GM19023 (cell line): ENCODE data around the gene CTSW.

Source experiments
- ATAC-seq: cut with Tn5 transposase; IDR thresholded peaks from one replicate; pipeline ENCODE4 v1.9.1; 2021; ENCODE audit warnings: mild to moderate bottlenecking, moderate library complexity; ENCODE audit not compliant: unreplicated experiment

The CTSW gene

DNA sequence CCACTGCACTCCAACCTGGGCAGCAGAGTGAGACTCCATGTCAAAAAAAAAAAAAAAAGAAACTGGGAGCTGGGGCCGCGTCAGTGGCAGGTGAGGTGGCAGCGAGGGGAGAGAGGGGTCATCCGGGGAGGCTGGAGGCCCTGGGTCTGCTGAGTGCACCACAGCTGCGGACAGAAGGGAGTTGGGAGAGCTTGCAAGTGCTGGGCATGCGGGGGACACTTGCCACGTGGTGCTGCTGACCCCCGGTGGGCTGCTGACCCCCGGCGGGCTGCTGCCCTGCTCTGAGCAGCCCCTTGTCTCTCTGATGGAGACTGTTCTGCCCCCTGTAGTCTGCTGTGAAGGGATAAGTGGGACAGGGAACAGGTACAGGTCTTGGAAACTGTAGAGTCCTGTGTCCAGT lies 42.2 kb downstream of the CTSW start:
- no peak for ATAC-seq

DNA sequence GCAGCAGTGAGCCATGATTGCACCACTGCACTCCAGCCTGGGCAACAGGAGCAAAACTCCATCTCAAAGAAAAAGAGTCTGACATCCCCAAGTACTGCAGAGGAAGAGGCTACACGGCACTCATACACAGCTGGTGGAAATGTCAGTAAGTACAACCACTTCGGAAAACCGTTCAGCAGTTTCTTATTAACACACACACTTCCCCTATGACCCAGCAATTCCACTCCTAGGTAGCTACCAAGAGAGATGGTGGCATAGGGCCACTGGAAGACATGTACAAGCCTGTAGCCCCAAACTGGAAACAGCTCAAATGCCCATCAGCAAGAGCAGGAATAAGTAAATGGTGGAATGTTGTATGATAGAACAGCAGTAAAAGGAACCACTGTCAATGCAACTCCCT lies 42.9 kb downstream of the CTSW start:
- ATAC-seq, result no peak

DNA sequence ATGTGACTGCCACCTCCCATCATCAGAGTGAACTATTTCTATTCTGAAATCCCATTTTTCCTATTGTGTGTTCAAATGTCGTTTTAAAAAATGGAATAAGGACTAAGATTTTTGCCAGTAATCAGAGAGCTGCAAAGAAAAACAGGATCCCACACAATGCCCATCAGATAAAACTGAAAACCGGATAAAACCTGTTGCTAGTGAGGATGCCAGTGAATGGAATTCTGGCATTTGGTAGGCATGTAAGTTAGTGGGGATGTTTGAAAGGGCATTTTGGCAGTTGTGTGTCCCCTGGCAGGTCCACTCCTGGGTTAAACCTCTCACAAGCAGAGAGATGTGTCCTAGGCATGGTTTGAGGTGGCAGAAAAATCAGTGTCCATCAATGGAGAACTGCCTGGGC lies 45.8 kb downstream of the CTSW start:
- ATAC-seq, result no peak

DNA sequence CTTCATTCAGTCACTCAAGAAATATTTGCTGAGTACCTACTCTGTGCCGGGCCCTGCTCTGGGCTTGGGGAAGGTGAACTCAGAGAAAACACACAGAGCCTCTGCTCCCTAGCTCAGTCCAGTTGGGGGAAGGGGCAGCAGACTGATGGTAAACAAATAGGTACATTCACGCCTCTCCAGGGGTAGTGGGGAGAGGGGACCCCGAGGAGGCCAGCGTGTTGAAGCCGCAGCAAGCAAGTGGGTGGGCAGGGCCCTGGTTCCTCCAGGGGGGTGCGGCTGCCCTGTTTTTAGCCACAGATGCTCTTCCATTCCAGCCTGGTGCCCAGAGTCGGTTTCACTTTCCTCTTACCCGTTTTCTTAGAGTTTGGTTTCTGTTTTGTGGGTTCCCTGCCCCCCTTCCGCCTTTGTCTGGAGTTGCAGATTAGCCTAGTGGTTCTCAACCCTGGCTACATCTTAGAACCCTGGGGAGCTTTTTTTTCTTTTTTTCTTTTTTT lies 48.3 kb downstream of the CTSW start:
- ATAC-seq, result peak; percentile 62

DNA sequence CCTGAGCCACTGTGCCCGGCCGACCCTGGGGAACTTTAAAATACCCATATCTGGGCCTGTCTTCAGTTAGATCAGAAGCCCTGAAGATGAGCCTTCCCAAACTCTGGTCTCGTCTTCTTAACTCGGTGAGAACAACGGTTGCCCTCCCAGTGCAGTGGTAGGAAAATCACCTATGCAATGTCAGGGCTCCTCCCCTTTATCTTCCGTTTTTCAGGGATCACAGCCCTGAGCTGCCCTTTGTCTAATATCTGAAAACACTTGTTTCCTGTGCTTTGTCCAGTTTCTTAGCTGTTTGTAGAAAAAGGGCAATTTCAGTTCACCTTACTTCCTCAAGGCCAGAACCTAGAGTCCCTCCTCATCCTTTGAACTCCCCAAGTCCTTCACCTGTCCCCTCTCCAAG lies 49.0 kb downstream of the CTSW start:
- no peak for ATAC-seq

DNA sequence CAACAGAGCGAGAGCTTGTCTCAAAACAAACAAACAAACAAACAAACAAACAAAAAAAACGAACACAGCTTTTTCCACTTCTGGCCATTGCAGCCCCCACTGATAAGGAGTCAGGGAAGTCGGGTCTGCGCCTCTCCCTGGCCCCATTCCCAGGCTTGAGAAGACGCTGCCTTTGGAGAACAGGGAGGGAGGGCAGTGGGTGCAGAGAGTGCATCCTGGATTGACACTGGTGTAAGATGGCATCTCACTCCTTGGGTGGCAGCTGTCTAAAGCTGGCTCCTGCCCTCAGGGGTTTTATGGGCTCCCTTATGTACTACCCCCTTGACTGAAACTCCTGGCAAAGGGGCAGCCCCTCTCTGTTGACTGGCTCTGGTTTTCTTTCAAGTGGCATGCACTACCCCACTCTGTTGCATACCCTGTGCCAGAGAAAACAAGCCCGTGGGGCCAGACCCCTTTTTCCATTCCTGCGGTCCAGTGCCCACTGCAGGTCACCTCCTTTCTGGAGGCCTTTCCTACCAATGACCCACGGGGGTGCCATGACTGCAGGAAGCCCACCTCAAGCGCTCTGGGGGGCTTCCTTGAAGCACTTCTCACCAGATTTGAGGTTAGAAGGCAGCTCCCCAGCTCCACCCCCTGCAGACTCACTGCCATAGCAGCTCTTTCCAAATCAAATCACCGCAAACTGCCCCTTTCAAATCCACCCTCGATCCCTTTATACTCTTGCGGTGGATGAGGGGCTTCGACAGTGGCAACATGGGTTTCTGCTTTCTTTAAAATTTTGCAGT lies 52.3 kb downstream of the CTSW start:
- ATAC-seq, result no peak

DNA sequence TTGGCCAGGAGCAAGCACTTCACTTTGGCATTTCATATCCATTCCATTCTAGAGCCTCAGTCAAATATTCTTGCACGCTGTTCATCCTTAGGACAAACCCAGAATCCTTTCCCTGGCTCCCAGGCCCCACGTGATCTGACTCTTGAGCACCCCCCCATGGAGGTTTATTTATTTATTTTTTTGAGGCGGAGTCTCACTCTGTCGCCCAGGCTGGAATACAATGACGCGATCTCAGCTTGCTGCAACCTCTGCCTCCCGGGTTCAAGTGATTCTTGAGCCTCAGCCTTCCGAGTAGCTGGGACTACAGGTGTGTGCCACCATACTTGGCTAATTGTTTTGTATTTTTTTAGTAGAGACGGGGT lies 52.9 kb downstream of the CTSW start:
- no peak for ATAC-seq
